ENCODE measurements around the gene SLAIN2. TPM values are rescaled to one million over a fixed set of nuclear protein-coding genes. Genes with fewer than 3 reads are reported as not detected.

SLAIN2 gene
- total and polyA plus RNA-seq, 5 donors from 2014 or later: 23.9 to 82.9 (median 26.4) TPM

DNA sequence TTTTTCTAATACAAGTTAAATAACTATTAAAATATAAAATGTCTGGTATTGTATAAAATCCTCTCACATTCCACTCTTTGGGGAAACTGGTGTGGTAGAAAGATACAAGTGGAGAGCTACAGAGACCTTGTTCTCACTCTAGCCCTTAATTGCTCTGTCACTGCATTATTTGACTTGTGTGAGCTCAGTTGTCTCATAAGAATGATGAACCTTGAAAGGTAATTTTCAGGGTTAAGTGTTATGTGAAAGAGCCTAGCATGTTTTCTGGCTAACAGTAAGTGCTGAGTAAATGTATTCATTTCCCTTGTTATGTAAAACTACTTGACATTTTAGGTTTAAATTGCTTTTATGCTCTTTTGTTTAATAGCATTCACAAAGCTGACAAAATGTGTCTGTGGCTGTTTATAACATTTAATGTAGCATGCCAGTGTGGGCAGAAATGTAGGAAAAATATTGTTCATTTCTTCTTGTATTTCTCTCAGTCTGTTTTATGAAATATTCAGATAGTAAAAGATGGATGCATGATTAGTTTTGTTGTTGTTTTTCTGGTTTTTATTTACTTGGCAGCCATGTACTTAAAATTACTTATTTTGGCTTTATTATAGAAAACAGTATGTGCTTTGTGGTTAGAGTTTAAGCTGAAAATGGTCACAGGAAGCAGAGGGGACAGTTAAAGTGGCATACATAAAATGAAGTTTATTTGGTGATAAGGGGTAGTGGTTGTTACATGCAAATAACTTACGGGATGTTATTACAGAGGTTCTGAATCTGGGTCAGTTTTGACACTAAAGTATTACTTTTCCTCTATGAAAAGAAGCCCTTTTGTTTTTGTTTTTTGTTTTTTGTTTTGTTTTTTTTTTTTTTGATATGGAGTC lies 29.2 kb downstream of the SLAIN2 start:
- no peaks in the 10 kb centered on the region for H3K36me3 ChIP-seq (ENCODE audit: control insufficient read depth, insufficient read depth, low read length)
- H3K9me3 ChIP-seq (ENCODE audit: control insufficient read depth in 2 of 2, low read length in 2 of 2): no peaks in the 10 kb centered on the region
- DNase-seq (peak in 1 of 3 donors; percentile 18), ATAC-seq (ENCODE audit: low read depth in 2 of 2) (no peak)
- Mint-ChIP-seq H3K4me3 (peak overlapping the region in 1 of 4 donors; percentile 13), H3K27ac (peak overlapping the region in 2 of 3 donors; percentile 2 to 18), H3K9me3 (peaks cover 0 to 1% (median 0%) of the 10 kb centered on the region in 7 donors), H3K4me1 (peaks cover 43 to 61% (median 49%) of the 10 kb centered on the region in 4 donors), H3K27me3 (no peaks in the 10 kb centered on the region), H3K36me3 (peaks cover 19% of the 10 kb centered on the region)
- peak overlapping the region; percentile 3 for H3K4me3 ChIP-seq (ENCODE audit: low read depth, low read length)
- peak overlapping the region; percentile 1 for H3K27ac ChIP-seq (ENCODE audit: insufficient read depth, low read length, poor library complexity, severe bottlenecking)
- H3K4me1 ChIP-seq (ENCODE audit: control insufficient read depth, insufficient read depth, low read length, poor library complexity, severe bottlenecking): peaks cover 18% of the 10 kb centered on the region
- no peaks in the 10 kb centered on the region for H3K27me3 ChIP-seq (ENCODE audit: control insufficient read depth, insufficient read depth, low read length)

DNA sequence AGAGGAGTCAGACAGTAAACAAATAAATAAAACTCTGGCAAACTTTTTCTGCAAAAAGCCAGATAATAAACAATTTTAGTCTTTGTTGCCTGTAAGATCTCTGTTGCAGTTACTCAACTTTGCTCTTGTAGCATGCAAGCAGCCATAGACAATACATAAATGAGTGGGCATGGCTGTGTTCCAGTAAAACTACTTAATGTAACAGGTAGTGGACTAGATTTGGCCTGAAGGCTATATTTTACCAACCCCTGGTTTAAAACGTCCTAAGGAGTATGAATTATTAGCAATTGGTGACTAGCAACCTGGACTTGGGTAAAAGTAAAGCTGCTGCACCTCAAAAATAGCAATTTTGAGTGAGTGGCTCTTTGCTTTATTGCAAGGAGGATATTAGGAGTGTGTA lies 30.9 kb downstream of the SLAIN2 start:
- Mint-ChIP-seq H3K27me3 (no peaks in the 10 kb centered on the region), H3K4me1 (peaks cover 35 to 49% (median 42%) of the 10 kb centered on the region in 4 donors), H3K4me3 (no peak overlapping the region), H3K9me3 (peaks cover 0 to 1% (median 0%) of the 10 kb centered on the region in 7 donors), H3K27ac (no peak overlapping the region), H3K36me3 (peaks cover 24% of the 10 kb centered on the region)
- H3K27me3 ChIP-seq (ENCODE audit: control insufficient read depth, insufficient read depth, low read length): no peaks in the 10 kb centered on the region
- no peak for DNase-seq
- H3K27ac ChIP-seq (ENCODE audit: insufficient read depth, low read length, poor library complexity, severe bottlenecking): no peak overlapping the region
- no peaks in the 10 kb centered on the region for H3K36me3 ChIP-seq (ENCODE audit: control insufficient read depth, insufficient read depth, low read length)
- no peaks in the 10 kb centered on the region for H3K9me3 ChIP-seq (ENCODE audit: control insufficient read depth in 2 of 2, low read length in 2 of 2)
- H3K4me3 ChIP-seq (ENCODE audit: low read depth, low read length): no peak overlapping the region
- no peak for ATAC-seq (ENCODE audit: low read depth in 2 of 2)
- H3K4me1 ChIP-seq (ENCODE audit: control insufficient read depth, insufficient read depth, low read length, poor library complexity, severe bottlenecking): peaks cover 18% of the 10 kb centered on the region

DNA sequence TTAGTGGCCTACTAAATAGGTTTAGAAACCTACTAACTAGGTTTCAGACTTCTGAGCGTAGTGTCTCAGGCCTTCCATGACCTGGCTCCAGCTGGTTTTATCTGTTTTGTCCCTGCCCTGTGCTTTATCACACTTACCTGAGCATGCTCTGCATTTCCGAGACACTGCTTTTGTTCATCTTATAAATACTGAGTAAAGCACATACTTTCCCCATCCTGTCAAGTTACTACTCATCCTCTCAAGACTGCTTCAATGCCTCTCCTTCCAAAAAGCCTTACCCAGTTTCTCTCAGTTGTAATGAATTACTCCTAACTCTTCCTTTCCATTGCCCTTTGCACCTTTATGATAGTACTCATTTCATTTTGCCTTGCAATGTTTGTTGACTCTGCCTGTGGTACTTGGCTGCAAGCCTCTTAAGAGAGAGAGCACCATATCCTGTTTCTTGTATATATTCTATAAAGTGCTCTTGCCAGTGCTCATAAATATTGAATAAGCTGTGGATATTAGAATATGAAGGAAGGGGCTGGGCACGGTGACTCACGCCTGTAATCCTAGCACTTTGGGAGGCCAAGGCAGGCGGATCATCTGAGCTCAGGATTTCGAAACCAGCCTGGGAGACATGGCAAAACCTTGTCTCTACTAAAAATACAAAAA lies 34.4 kb downstream of the SLAIN2 start:
- H3K9me3 Mint-ChIP-seq: peaks cover 0 to 1% (median 0%) of the 10 kb centered on the region in 7 donors
- peaks cover 39% of the 10 kb centered on the region for H3K36me3 Mint-ChIP-seq
- Histone ChIP-seq H3K4me3 (ENCODE audit: low read depth, low read length) (no peak overlapping the region), H3K27ac (ENCODE audit: insufficient read depth, low read length, poor library complexity, severe bottlenecking) (no peak overlapping the region), H3K4me1 (ENCODE audit: control insufficient read depth, insufficient read depth, low read length, poor library complexity, severe bottlenecking) (no peaks in the 10 kb centered on the region), H3K36me3 (ENCODE audit: control insufficient read depth, insufficient read depth, low read length) (peaks cover 21% of the 10 kb centered on the region), H3K27me3 (ENCODE audit: control insufficient read depth, insufficient read depth, low read length) (no peaks in the 10 kb centered on the region), H3K9me3 (ENCODE audit: control insufficient read depth in 2 of 2, low read length in 2 of 2) (no peaks in the 10 kb centered on the region)
- peaks cover 24 to 31% (median 28%) of the 10 kb centered on the region in 4 donors for H3K4me1 Mint-ChIP-seq
- ATAC-seq (ENCODE audit: low read depth in 2 of 2) (no peak), DNase-seq (no peak)
- peak overlapping the region in 1 of 3 donors; percentile 33 for H3K27ac Mint-ChIP-seq
- no peaks in the 10 kb centered on the region for H3K27me3 Mint-ChIP-seq
- no peak overlapping the region for H3K4me3 Mint-ChIP-seq

DNA sequence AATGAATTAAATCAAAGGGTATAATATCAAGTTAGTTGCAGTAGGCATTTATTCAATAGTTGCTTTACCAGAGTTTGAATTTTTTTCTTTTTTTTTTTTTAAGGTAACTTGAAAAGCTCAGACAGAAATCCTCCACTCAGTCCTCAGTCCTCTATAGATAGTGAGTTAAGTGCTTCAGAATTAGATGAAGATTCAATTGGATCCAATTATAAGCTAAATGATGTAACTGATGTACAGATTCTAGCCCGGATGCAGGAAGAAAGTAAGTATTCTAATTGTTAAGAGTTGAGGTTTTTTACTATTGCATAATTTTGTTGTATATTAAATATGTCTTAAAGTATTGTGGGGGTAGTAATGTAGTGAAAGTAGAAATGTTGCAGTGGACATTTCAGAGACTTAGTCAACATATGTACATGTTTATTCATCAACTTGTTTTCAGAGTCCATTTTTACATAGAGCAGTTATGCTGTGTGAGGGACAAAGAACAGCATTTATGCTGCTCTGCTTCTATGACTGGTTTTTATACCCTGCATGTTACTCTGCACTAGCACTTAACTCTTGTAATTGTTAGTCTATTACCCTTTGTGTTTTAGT lies 38.4 kb downstream of the SLAIN2 start:
- peaks cover 49% of the 10 kb centered on the region for H3K36me3 ChIP-seq (ENCODE audit: control insufficient read depth, insufficient read depth, low read length)
- Mint-ChIP-seq H3K4me1 (peaks cover 15 to 26% (median 19%) of the 10 kb centered on the region in 4 donors), H3K4me3 (no peak overlapping the region), H3K27ac (peak overlapping the region in 1 of 3 donors; percentile 48), H3K36me3 (peaks cover 34% of the 10 kb centered on the region), H3K9me3 (no peaks in the 10 kb centered on the region), H3K27me3 (no peaks in the 10 kb centered on the region)
- no peaks in the 10 kb centered on the region for H3K27me3 ChIP-seq (ENCODE audit: control insufficient read depth, insufficient read depth, low read length)
- H3K4me3 ChIP-seq (ENCODE audit: low read depth, low read length): no peak overlapping the region
- DNase-seq (no peak), ATAC-seq (ENCODE audit: low read depth in 2 of 2) (no peak)
- H3K27ac ChIP-seq (ENCODE audit: insufficient read depth, low read length, poor library complexity, severe bottlenecking): no peak overlapping the region
- H3K9me3 ChIP-seq (ENCODE audit: control insufficient read depth in 2 of 2, low read length in 2 of 2): no peaks in the 10 kb centered on the region
- H3K4me1 ChIP-seq (ENCODE audit: control insufficient read depth, insufficient read depth, low read length, poor library complexity, severe bottlenecking): no peaks in the 10 kb centered on the region

DNA sequence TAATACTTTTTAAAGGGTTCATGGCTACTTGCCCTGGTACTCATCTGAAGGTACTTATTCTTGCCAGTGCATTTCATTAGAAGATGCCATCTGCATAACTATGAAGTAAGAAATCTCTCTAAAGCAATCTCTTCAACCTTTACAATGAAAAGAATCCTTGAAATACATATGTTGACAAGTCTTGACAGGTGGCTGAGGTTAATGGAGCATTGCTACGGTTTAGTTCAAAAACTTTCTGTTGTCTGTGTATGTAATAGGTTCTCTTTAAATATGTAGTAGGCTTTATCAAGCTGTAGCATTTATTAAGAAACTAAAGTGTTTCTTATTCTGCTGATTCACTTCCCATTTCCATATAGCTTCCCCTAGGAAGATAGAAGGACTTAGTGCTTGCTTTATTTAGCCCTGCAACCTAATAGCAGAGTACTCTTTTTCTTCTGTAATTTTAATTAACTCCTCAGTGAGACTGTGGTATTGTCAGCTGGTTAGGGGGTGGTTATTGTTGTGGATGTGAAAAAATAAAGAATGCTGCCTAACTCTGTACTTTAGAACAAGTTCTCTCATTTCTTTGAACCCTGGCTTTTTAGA lies 39.3 kb downstream of the SLAIN2 start:
- no peaks in the 10 kb centered on the region for H3K9me3 ChIP-seq (ENCODE audit: control insufficient read depth in 2 of 2, low read length in 2 of 2)
- no peaks in the 10 kb centered on the region for H3K27me3 ChIP-seq (ENCODE audit: control insufficient read depth, insufficient read depth, low read length)
- ATAC-seq (ENCODE audit: low read depth in 2 of 2): no peak
- Mint-ChIP-seq H3K27me3 (no peaks in the 10 kb centered on the region), H3K36me3 (peaks cover 35% of the 10 kb centered on the region), H3K4me3 (no peak overlapping the region), H3K4me1 (peaks cover 11 to 23% (median 12%) of the 10 kb centered on the region in 4 donors), H3K27ac (peak overlapping the region in 1 of 3 donors; percentile 1), H3K9me3 (no peaks in the 10 kb centered on the region)
- no peak overlapping the region for H3K4me3 ChIP-seq (ENCODE audit: low read depth, low read length)
- DNase-seq: no peak
- no peak overlapping the region for H3K27ac ChIP-seq (ENCODE audit: insufficient read depth, low read length, poor library complexity, severe bottlenecking)
- H3K36me3 ChIP-seq (ENCODE audit: control insufficient read depth, insufficient read depth, low read length): peaks cover 59% of the 10 kb centered on the region
- no peaks in the 10 kb centered on the region for H3K4me1 ChIP-seq (ENCODE audit: control insufficient read depth, insufficient read depth, low read length, poor library complexity, severe bottlenecking)

DNA sequence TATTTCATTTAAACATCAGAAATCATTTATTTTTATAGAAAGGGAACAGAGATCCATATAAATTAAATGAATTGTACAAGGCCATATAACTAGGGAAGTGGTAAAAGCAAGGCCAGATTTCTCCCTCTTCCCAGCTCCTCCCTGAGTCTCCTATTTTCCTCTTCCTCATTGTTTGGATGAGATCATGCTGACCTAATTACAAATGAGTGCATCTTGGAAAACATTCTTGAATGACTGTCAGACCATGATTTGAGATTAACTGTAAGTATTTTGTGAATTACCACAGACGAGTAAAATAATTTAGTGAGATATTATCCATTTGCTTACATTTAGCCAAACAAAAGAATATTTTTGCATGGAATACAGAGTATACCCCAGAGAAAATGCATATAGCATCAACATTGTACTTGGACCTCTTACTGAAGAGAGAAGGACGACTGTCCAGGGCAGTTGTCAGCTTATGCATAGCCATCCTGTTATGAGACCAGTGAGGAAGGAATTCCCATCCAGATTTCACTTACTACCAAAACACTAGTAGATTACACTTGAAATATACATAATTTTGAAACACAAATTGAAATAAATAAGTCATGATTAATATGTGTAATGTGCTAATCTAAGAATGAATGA lies 47.3 kb downstream of the SLAIN2 start:
- Mint-ChIP-seq H3K36me3 (peaks cover 33% of the 10 kb centered on the region), H3K4me3 (no peak overlapping the region)
- peaks cover 67% of the 10 kb centered on the region for H3K36me3 ChIP-seq (ENCODE audit: control insufficient read depth, insufficient read depth, low read length)

DNA sequence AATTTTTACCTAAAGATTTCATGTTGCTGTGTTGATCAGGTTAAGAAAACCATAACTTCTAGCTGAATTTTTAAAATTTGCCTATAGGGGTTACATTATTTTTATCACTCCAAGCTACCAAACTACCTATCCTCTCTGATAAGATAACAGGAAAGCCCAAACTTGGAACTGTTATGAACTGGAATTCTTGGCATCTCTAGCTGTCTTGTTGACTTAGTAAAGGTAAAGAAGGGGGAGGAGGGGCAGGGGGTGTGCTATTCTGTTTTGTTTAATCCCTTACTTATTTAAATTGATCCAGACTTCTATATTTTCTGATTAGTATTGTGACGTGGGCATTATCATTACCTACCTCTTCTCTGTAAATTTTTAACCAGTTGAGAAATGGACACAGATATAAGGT lies 54.7 kb downstream of the SLAIN2 start:
- H3K27ac ChIP-seq (ENCODE audit: insufficient read depth, low read length, poor library complexity, severe bottlenecking): no peak overlapping the region
- H3K9me3 ChIP-seq (ENCODE audit: control insufficient read depth in 2 of 2, low read length in 2 of 2): no peaks in the 10 kb centered on the region
- H3K9me3 Mint-ChIP-seq: peaks cover 0 to 3% (median 0%) of the 10 kb centered on the region in 7 donors
- H3K27ac Mint-ChIP-seq: peak overlapping the region in 1 of 3 donors; percentile 47
- no peak overlapping the region for H3K4me3 Mint-ChIP-seq
- DNase-seq: no peak
- peaks cover 15 to 36% (median 26%) of the 10 kb centered on the region in 4 donors for H3K4me1 Mint-ChIP-seq
- H3K27me3 ChIP-seq (ENCODE audit: control insufficient read depth, insufficient read depth, low read length): no peaks in the 10 kb centered on the region
- H3K36me3 ChIP-seq (ENCODE audit: control insufficient read depth, insufficient read depth, low read length): peaks cover 50% of the 10 kb centered on the region
- ATAC-seq (ENCODE audit: low read depth in 2 of 2): no peak
- peaks cover 63% of the 10 kb centered on the region for H3K36me3 Mint-ChIP-seq
- H3K4me1 ChIP-seq (ENCODE audit: control insufficient read depth, insufficient read depth, low read length, poor library complexity, severe bottlenecking): no peaks in the 10 kb centered on the region
- H3K27me3 Mint-ChIP-seq: no peaks in the 10 kb centered on the region
- no peak overlapping the region for H3K4me3 ChIP-seq (ENCODE audit: low read depth, low read length)

More for the DNA sequence above, 47.3 kb downstream of the SLAIN2 start:
- H3K27ac ChIP-seq (ENCODE audit: insufficient read depth, low read length, poor library complexity, severe bottlenecking): no peak overlapping the region
- DNase-seq: no peak
- H3K9me3 ChIP-seq (ENCODE audit: control insufficient read depth in 2 of 2, low read length in 2 of 2): no peaks in the 10 kb centered on the region
- Mint-ChIP-seq H3K27me3 (no peaks in the 10 kb centered on the region), H3K27ac (peak overlapping the region in 1 of 3 donors; percentile 32), H3K9me3 (no peaks in the 10 kb centered on the region), H3K4me1 (peaks cover 0 to 27% (median 8%) of the 10 kb centered on the region in 4 donors)
- H3K4me3 ChIP-seq (ENCODE audit: low read depth, low read length): no peak overlapping the region
- no peaks in the 10 kb centered on the region for H3K4me1 ChIP-seq (ENCODE audit: control insufficient read depth, insufficient read depth, low read length, poor library complexity, severe bottlenecking)
- no peak for ATAC-seq (ENCODE audit: low read depth in 2 of 2)
- H3K27me3 ChIP-seq (ENCODE audit: control insufficient read depth, insufficient read depth, low read length): no peaks in the 10 kb centered on the region

Data from CD4-positive, CD25-positive, alpha-beta regulatory T cell (primary cell).